Measurements from ENCODE around the gene PDSS2.

GRCh38 chr6:107209406-107210305 is 249.7 kb downstream of the PDSS2 start:
- TF ChIP-seq, protein P1, sequence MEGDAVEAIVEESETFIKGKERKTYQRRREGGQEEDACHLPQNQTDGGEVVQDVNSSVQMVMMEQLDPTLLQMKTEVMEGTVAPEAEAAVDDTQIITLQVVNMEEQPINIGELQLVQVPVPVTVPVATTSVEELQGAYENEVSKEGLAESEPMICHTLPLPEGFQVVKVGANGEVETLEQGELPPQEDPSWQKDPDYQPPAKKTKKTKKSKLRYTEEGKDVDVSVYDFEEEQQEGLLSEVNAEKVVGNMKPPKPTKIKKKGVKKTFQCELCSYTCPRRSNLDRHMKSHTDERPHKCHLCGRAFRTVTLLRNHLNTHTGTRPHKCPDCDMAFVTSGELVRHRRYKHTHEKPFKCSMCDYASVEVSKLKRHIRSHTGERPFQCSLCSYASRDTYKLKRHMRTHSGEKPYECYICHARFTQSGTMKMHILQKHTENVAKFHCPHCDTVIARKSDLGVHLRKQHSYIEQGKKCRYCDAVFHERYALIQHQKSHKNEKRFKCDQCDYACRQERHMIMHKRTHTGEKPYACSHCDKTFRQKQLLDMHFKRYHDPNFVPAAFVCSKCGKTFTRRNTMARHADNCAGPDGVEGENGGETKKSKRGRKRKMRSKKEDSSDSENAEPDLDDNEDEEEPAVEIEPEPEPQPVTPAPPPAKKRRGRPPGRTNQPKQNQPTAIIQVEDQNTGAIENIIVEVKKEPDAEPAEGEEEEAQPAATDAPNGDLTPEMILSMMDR (IDR thresholded peaks at IDR 0.05) = no peak
- TF ChIP-seq POLR2AphosphoS5 (IDR thresholded peaks at IDR 0.05; ENCODE audit: low read depth, low read length) = no peak
- TF ChIP-seq, protein P2, sequence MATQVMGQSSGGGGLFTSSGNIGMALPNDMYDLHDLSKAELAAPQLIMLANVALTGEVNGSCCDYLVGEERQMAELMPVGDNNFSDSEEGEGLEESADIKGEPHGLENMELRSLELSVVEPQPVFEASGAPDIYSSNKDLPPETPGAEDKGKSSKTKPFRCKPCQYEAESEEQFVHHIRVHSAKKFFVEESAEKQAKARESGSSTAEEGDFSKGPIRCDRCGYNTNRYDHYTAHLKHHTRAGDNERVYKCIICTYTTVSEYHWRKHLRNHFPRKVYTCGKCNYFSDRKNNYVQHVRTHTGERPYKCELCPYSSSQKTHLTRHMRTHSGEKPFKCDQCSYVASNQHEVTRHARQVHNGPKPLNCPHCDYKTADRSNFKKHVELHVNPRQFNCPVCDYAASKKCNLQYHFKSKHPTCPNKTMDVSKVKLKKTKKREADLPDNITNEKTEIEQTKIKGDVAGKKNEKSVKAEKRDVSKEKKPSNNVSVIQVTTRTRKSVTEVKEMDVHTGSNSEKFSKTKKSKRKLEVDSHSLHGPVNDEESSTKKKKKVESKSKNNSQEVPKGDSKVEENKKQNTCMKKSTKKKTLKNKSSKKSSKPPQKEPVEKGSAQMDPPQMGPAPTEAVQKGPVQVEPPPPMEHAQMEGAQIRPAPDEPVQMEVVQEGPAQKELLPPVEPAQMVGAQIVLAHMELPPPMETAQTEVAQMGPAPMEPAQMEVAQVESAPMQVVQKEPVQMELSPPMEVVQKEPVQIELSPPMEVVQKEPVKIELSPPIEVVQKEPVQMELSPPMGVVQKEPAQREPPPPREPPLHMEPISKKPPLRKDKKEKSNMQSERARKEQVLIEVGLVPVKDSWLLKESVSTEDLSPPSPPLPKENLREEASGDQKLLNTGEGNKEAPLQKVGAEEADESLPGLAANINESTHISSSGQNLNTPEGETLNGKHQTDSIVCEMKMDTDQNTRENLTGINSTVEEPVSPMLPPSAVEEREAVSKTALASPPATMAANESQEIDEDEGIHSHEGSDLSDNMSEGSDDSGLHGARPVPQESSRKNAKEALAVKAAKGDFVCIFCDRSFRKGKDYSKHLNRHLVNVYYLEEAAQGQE (IDR thresholded peaks at IDR 0.05; ENCODE audit: insufficient read depth in 1 of 2, low read depth in 2 of 2, low read length in 1 of 2) = no peak

All from Panc1 (cell line).